IMR-90 (cell line): Measurements from ENCODE around the gene DARS1. TPM values are rescaled to one million over a fixed set of nuclear protein-coding genes. Genes with fewer than 3 reads are reported as not detected.
A peak's percentile ranks its signal among the peaks of the same experiment; 100 is the strongest.

Experiments
- ATAC-seq: fragments of 200-7000 bp; cut with Tn5 transposase; 2 replicates; pipeline ENCODE4 v1.9.1; 2020; ENCODE audit warnings: low read depth, mild to moderate bottlenecking, moderate library complexity
- BruUV-seq: library from RNA; stranded (reverse); fragments of 400-500 nt; replicated peaks from 2 replicates; lab custom pipeline; 2021; lab: Mats Ljungman, UMichigan
- CTCF ChIA-PET: fragments of 300-600 bp; formaldehyde crosslinking; extraction: SDS; loops from one replicate; lab custom pipeline; 2021; ENCODE audit warnings: antibody characterized with exemption; lab: Yijun Ruan, JAX
- POLR2A ChIA-PET: fragments of 300-600 bp; sonication (Branson Sonifier 250); formaldehyde crosslinking; loops from one replicate; lab custom pipeline; 2022; ENCODE audit warnings: antibody characterized with exemption; ENCODE audit not compliant: unreplicated experiment; lab: Charles Lee
- DNase-seq: peaks from one replicate; pipeline ENCODE4 v3.0.0; 2013
- H2AFZ ChIP-seq: replicated peaks from 2 replicates; pipeline ENCODE3; 2013; ENCODE audit warnings: low read length, mild to moderate bottlenecking; ENCODE audit not compliant: poor library complexity
- H2AK5ac ChIP-seq: 2 replicates; pipeline ENCODE4 v1.6.1; 2013; ENCODE audit warnings: low read depth, low read length, inconsistent platforms
- H2AK9ac ChIP-seq: replicated peaks from 2 replicates; pipeline ENCODE3; 2013; ENCODE audit warnings: mild to moderate bottlenecking, low read depth, low read length, moderate library complexity; ENCODE audit not compliant: poor library complexity
- H2BK120ac ChIP-seq: 2 replicates; pipeline ENCODE4 v1.6.1; 2013; ENCODE audit warnings: low read depth, low read length, inconsistent platforms
- H2BK15ac ChIP-seq: 3 replicates; pipeline ENCODE4 v1.6.1; 2013; ENCODE audit warnings: low read depth, low read length, inconsistent platforms
- H2BK20ac ChIP-seq: 2 replicates; pipeline ENCODE4 v1.6.1; 2013; ENCODE audit warnings: low read depth, mild to moderate bottlenecking, inconsistent platforms, low read length, moderate library complexity
- H2BK5ac ChIP-seq: 2 replicates; pipeline ENCODE4 v1.6.1; 2013; ENCODE audit warnings: mild to moderate bottlenecking, low read depth, low read length, inconsistent platforms; ENCODE audit not compliant: poor library complexity, severe bottlenecking
- H3K14ac ChIP-seq: replicated peaks from 2 replicates; pipeline ENCODE4 v1.6.1; 2013; ENCODE audit warnings: low read depth, low read length, inconsistent platforms
- H3K18ac ChIP-seq: 2 replicates; pipeline ENCODE4 v1.6.1; 2013; ENCODE audit warnings: low read depth, low read length, control low read depth
- H3K23ac ChIP-seq: 2 replicates; pipeline ENCODE4 v1.6.1; 2013; ENCODE audit warnings: low read depth, low read length, inconsistent platforms
- H3K27ac ChIP-seq: 2 replicates; pipeline ENCODE4 v1.5.1; 2013; ENCODE audit warnings: mild to moderate bottlenecking, control low read depth, low read length; ENCODE audit not compliant: insufficient read depth
- H3K27me3 ChIP-seq: 2 replicates; pipeline ENCODE4 v1.6.1; 2013; ENCODE audit warnings: low read length; ENCODE audit not compliant: control insufficient read depth, insufficient read depth
- H3K36me3 ChIP-seq: 2 replicates; pipeline ENCODE4 v1.6.1; 2013; ENCODE audit warnings: low read length, mixed read lengths; ENCODE audit not compliant: control insufficient read depth, insufficient read depth
- H3K4ac ChIP-seq: 2 replicates; pipeline ENCODE4 v1.6.1; 2013; ENCODE audit warnings: low read depth, low read length, inconsistent platforms
- H3K4me1 ChIP-seq: 2 replicates; pipeline ENCODE4 v1.6.1; 2013; ENCODE audit warnings: low read length, mixed read lengths; ENCODE audit not compliant: control insufficient read depth, insufficient read depth
- H3K4me2 ChIP-seq: 2 replicates; pipeline ENCODE4 v1.6.1; 2013; ENCODE audit warnings: low read depth, mild to moderate bottlenecking, control low read depth, low read length, moderate library complexity
- H3K4me3 ChIP-seq: 2 replicates; pipeline ENCODE4 v1.5.1; 2013; ENCODE audit warnings: low read depth, mild to moderate bottlenecking, control low read depth, low read length, moderate library complexity; ENCODE audit not compliant: insufficient read depth
- H3K56ac ChIP-seq: 2 replicates; pipeline ENCODE4 v1.6.1; 2013; ENCODE audit warnings: low read length, inconsistent platforms; ENCODE audit not compliant: insufficient read depth; ENCODE audit errors: extremely low read depth
- H3K79me1 ChIP-seq, 2 experiments: 2 replicates each; pipeline ENCODE4 v1.6.1; 2013; ENCODE audit warnings: low read length in 2 of 2, inconsistent platforms in 1 of 2, low read depth in 1 of 2
- H3K9ac ChIP-seq: 2 replicates; pipeline ENCODE4 v1.6.1; 2013; ENCODE audit warnings: low read depth, low read length, control low read depth
- H3K9me1 ChIP-seq: 2 replicates; pipeline ENCODE4 v1.6.1; 2013; ENCODE audit warnings: low read length, inconsistent platforms; ENCODE audit not compliant: insufficient read depth
- H3K9me3 ChIP-seq: 2 replicates; pipeline ENCODE4 v1.6.1; 2013; ENCODE audit warnings: low read length; ENCODE audit not compliant: control insufficient read depth, insufficient read depth
- H4K20me1 ChIP-seq: 2 replicates; pipeline ENCODE4 v1.6.1; 2013; ENCODE audit warnings: low read length, inconsistent platforms; ENCODE audit not compliant: insufficient read depth
- H4K5ac ChIP-seq: 2 replicates; pipeline ENCODE4 v1.6.1; 2013; ENCODE audit warnings: mild to moderate bottlenecking, low read depth, low read length, control low read depth
- H4K8ac ChIP-seq, 2 experiments: 2 replicates each; pipeline ENCODE4 v1.6.1; 2013; ENCODE audit warnings: low read depth in 2 of 2, low read length in 2 of 2, control low read depth in 1 of 2, inconsistent platforms in 1 of 2
- H4K91ac ChIP-seq: 2 replicates; pipeline ENCODE4 v1.6.1; 2013; ENCODE audit warnings: low read depth, low read length, inconsistent platforms; ENCODE audit not compliant: insufficient read depth
- BHLHE40 ChIP-seq: fragments of 150-350 bp; IDR thresholded peaks from 2 replicates; pipeline ENCODE4 v1.6.1; 2016; ENCODE audit warnings: mild to moderate bottlenecking, low read depth, low read length
- CEBPB ChIP-seq: IDR thresholded peaks from 2 replicates; pipeline ENCODE4 v1.6.1; 2012; ENCODE audit warnings: low read depth, low read length, improper control_type of control experiment
- FOS ChIP-seq: fragments of 150-350 bp; IDR thresholded peaks from 2 replicates; pipeline ENCODE4 v1.6.1; 2016; ENCODE audit warnings: low read depth, low read length
- MAFK ChIP-seq: IDR thresholded peaks from 2 replicates; pipeline ENCODE4 v1.6.1; 2012; ENCODE audit warnings: low read depth, low read length, improper control_type of control experiment
- MAZ ChIP-seq: IDR thresholded peaks from 2 replicates; pipeline ENCODE4 v1.6.1; 2012; ENCODE audit warnings: low read depth, mild to moderate bottlenecking, low read length, improper control_type of control experiment, moderate library complexity, borderline replicate concordance
- MXI1 ChIP-seq: IDR thresholded peaks from 2 replicates; pipeline ENCODE4 v1.6.1; 2012; ENCODE audit warnings: low read depth, mild to moderate bottlenecking, low read length, moderate library complexity, borderline replicate concordance
- NFE2L2 ChIP-seq: fragments of 150-350 bp; IDR thresholded peaks from 2 replicates; pipeline ENCODE4 v1.6.1; 2016; ENCODE audit warnings: low read depth, mild to moderate bottlenecking, low read length
- RAD21 ChIP-seq: IDR thresholded peaks from 2 replicates; pipeline ENCODE4 v1.6.1; 2012; ENCODE audit warnings: low read length, improper control_type of control experiment
- RCOR1 ChIP-seq: IDR thresholded peaks from 2 replicates; pipeline ENCODE4 v1.6.1; 2012; ENCODE audit warnings: mild to moderate bottlenecking, low read length, improper control_type of control experiment; ENCODE audit not compliant: insufficient replicate concordance
- RFX5 ChIP-seq: IDR thresholded peaks from 2 replicates; pipeline ENCODE4 v1.8.0; 2012; ENCODE audit warnings: low read depth, mild to moderate bottlenecking, low read length, moderate library complexity
- SMC3 ChIP-seq: fragments of 150-350 bp; IDR thresholded peaks from 2 replicates; pipeline ENCODE4 v1.6.1; 2016; ENCODE audit warnings: low read depth, mild to moderate bottlenecking, antibody characterized with exemption, low read length, moderate library complexity
- WGBS, 2 experiments: methylation state at CpG; one replicate each; pipeline versions ENCODE4 v1.1.5 to v1.1.7; 2013; ENCODE audit warnings: missing lambda C conversion rate in 2 of 2; ENCODE audit not compliant: insufficient read length in 1 of 2; ENCODE audit errors: extremely low coverage in 2 of 2; 5-methylcytosine and 5-hydroxymethylcytosine counted together
- dilution Hi-C: fragments of 300-500 bp; cut with HindIII; formaldehyde crosslinking; loops from one replicate; pipeline ENCODE4 v1.14.3; 2018; ENCODE audit warnings: low sequenced_read_pairs; ENCODE audit not compliant: unreplicated experiment
- in situ Hi-C: fragments of 300-500 bp; cut with MboI; formaldehyde crosslinking; loops from 3 replicates; pipeline ENCODE4 v1.14.3; 2019; ENCODE audit warnings: low sequenced_read_pairs, inconsistent platforms, mixed read lengths
- intact Hi-C: fragments of 100-400 bp; cut with micrococcal nuclease; formaldehyde crosslinking; loops from 2 replicates; pipeline ENCODE4 v1.10.0; 2022
- polyA plus RNA-seq, 3 experiments: library from polyadenylated mRNA; depleted of rRNA; stranded (reverse); fragments of >200 nt; gene quantifications; 2 replicates each; pipeline ENCODE4 v1.2.3, GENCODE V29; 2012; ENCODE audit warnings: low replicate concordance in 1 of 3
- total RNA-seq: library from RNA; depleted of rRNA; stranded (reverse); fragments of >200 nt; gene quantifications from 2 replicates; pipeline ENCODE4 v1.2.3, GENCODE V29; 2012
- TF ChIP-seq, protein P1 (sequence below): conservative IDR thresholded peaks from 2 replicates; pipeline ENCODE4 v1.5.1; 2012; ENCODE audit warnings: mild to moderate bottlenecking, low read depth, low read length, improper control_type of control experiment

The DARS1 gene
- total and polyA plus RNA-seq, 2 of the 4 experiments (the other 2 are of a cell fraction) = 56.5 to 66.5 TPM

DNA sequence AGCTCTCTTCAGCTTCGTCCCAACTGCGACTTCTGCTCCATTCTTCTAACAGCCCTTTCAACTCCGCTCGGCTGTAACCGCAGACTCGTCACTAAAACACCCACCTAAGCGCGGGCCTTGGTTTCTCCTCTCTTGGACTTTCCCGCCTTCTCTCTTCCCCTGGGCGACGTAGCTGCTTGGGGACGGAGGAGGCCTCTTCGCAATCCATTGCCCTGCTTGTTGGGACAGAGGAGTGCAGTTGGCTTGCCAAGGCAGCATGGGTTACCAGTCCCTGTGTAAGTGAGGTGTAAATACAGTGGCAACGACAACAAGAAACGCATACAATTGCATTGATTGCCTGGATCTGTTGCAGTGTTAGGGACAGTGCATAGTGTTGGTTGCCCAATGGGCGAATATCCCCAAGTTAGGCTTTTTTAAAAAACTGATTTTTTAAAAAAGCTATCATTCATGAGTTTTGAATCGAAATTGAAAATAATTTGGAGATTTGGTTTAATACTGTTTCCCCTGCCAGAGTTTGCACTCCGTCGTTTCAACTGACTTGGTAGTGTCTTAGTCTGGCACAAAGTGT lies 484 bp upstream of the DARS1 start:
- Histone ChIP-seq H3K23ac (0 out of 2 replicates have a peak overlapping the region, but pooled peaks have one; percentile 29), H2AFZ (peak overlapping the region; percentile 100), H4K5ac (peak overlapping the region; percentile 58), H3K4ac (peak overlapping the region; percentile 73), H3K4me3 (peak overlapping the region; percentile 79), H2AK5ac (peak overlapping the region; percentile 88), H3K56ac (no peak overlapping the region), H2BK5ac (peak overlapping the region; percentile 1), H2BK120ac (peak overlapping the region; percentile 21; the same call in 1 of the 2 replicates), H3K4me1 (no peaks in the 10 kb centered on the region), H2BK15ac (peak overlapping the region; percentile 54; the same call in 1 of the 3 replicates), H4K91ac (peak overlapping the region; percentile 86), H2BK20ac (no peak overlapping the region), H4K8ac (peak overlapping the region; percentile 90 to 94), H3K4me2 (peak overlapping the region; percentile 52), H3K14ac (peak overlapping the region; percentile 80), H3K36me3 (peaks cover 3% of the 10 kb centered on the region; the same call in 1 of the 2 replicates), H2AK9ac (peak overlapping the region; percentile 100), H3K27ac (peak overlapping the region; percentile 4), H3K18ac (peak overlapping the region; percentile 2), H4K20me1 (no peaks in the 10 kb centered on the region), H3K9me3 (no peaks in the 10 kb centered on the region), H3K79me1 (peaks cover 21 to 26% of the 10 kb centered on the region in 2 experiments), H3K27me3 (no peaks in the 10 kb centered on the region), H3K9me1 (0 out of 2 replicates have a peak, but pooled peaks cover 3% of the 10 kb centered on the region), H3K9ac (peak overlapping the region; percentile 2; the same call in 1 of the 2 replicates)
- no TSS peak for BruUV-seq
- ChIA-PET CTCF (no interaction called here), POLR2A (no interaction called here)
- intact Hi-C loops = no loop called here
- WGBS, 2 experiments = 46% methylated on average over 4 of the region's 19 CpGs; no CpG with 5 or more reads in 1 of the 2 experiments
- ATAC-seq (no peak; the same call in 1 of the 2 replicates), DNase-seq (no peak)
- TF ChIP-seq SMC3 (no peak), RAD21 (no peak), MAFK (no peak), RFX5 (no peak), RCOR1 (no peak), FOS (no peak), CEBPB (no peak), MXI1 (no peak), BHLHE40 (no peak), MAZ (no peak), NFE2L2 (no peak)
- TF ChIP-seq, protein P1, sequence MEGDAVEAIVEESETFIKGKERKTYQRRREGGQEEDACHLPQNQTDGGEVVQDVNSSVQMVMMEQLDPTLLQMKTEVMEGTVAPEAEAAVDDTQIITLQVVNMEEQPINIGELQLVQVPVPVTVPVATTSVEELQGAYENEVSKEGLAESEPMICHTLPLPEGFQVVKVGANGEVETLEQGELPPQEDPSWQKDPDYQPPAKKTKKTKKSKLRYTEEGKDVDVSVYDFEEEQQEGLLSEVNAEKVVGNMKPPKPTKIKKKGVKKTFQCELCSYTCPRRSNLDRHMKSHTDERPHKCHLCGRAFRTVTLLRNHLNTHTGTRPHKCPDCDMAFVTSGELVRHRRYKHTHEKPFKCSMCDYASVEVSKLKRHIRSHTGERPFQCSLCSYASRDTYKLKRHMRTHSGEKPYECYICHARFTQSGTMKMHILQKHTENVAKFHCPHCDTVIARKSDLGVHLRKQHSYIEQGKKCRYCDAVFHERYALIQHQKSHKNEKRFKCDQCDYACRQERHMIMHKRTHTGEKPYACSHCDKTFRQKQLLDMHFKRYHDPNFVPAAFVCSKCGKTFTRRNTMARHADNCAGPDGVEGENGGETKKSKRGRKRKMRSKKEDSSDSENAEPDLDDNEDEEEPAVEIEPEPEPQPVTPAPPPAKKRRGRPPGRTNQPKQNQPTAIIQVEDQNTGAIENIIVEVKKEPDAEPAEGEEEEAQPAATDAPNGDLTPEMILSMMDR = no peak
- in situ Hi-C loops = no loop called here
- dilution Hi-C loops = no loop called here
